NCI-H345 treated with DMSO at 0.1 percent for 48 hours (cell line): ENCODE data around the gene GPR50.

ENCODE experiments used
- DNase-seq: peaks from one replicate; lab custom pipeline; 2025; ENCODE audit not compliant: unreplicated experiment; lab: John Stamatoyannopoulos, UW

GPR50 gene

GRCh38 chrX:151226941-151227340 is 50.6 kb downstream of the GPR50 start:
- no peak for DNase-seq

- DNase-seq = no peak
Observed at GRCh38 chrX:151227627-151228026, 51.2 kb downstream of the GPR50 start.

GRCh38 chrX:151228935-151229334 is 52.6 kb downstream of the GPR50 start:
- no peak for DNase-seq
